Upper lobe of right lung (tissue), 1 donor: ENCODE data around the gene SST. TPM values are rescaled to one million over a fixed set of nuclear protein-coding genes. Genes with fewer than 3 reads are reported as not detected.

Experiments
- total RNA-seq: library from RNA; stranded (reverse); fragmentation: NEBNext Ultra II Directional; extraction: Animal tissue kit (Norgen Biotek cat#: 25700); gene quantifications from one replicate; pipeline ENCODE4 v1.2.1, GENCODE V29; 2021
- donor health status: DM: no; HTN: yes; CAD: no; lungs with severe emphysema.

The SST gene
- total RNA-seq, 1 donor from 2014 or later = not detected

Other genes with a start within 250 kb of the SST start
- not detected for gene RTP2, start 32.2 kb upstream of the SST start, total RNA-seq
- gene BCL6, start 75.1 kb upstream of the SST start, total RNA-seq = 106 TPM